ENCODE results near the gene TSPAN9.

Gene TSPAN9

DNA sequence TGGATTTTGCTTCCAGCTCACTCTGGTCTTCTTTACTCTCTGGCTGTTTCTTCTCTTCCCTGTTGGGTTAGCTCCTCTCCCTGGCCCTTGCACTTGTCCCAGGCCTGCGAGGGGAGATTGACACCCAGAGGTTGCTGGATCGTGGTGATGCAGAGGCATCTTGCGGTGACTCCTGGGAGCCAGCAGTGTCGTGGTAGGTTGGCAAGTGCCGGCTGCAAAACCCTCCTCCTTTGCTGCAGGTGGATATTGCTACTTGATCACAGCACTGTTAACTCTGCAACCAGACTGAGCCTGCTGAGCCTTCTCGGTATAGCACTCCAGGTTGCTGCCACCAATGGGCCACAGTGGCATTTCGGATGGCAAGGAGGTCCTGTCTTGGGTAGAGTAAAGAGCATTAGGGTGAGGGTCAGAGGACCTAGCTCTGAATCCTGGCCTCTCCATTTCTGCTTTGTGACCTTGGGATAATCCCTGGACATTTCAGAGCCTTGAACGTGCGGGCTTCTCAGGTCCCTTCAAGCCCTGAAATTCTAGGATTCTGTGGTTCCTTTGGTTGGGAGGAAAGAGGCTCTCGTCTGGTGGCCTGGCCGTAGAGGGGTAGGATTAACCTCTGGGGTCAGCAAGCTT is 87.4 kb downstream of the TSPAN9 start:
- no peak for DNase-seq (ENCODE audit: low read depth in 3 of 3)

DNA sequence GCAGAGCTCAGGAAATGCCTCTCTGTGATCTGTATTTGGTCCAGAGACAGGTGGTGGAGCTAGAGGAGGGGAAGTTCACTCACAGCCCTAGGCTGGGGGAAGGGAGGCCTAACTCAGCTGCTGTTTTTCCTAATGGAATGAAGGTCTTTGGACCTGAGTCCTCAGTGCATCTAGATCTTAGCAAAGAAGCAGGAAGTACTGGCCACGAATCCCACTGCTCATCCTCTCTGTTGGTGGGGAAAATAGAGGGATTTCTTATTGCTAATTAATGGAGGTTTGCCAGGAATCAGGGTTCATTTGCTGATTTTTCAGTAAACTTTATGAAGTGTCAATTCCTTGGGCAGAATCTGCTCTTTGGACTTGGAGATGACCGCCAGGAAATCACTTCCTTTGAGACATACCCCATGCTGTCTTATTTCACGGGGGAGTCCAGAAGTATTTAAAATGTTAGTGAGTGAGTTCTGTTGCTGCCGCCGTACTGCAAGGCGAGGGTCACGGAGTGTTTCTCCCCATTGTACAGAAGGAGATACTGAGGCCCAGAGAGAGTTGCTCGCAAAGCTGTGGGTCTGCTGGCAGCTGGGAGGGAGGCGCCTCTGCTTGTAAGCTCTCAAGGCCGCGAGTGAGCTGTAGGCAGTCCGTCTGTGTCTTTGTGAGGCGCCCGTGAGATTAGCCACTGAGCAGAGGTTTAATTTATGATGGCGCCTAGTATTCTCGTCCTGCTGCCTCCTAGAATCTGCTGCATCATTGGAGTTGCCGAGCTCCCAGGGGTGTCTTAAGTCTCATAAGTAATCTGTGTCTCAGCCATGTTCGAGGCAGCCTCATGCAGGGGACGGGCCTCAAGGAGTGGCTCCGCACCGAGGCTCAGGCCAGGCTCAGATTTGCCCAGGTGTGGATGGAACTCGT is 88.2 kb downstream of the TSPAN9 start:
- no peak for DNase-seq (ENCODE audit: low read depth in 3 of 3)

DNA sequence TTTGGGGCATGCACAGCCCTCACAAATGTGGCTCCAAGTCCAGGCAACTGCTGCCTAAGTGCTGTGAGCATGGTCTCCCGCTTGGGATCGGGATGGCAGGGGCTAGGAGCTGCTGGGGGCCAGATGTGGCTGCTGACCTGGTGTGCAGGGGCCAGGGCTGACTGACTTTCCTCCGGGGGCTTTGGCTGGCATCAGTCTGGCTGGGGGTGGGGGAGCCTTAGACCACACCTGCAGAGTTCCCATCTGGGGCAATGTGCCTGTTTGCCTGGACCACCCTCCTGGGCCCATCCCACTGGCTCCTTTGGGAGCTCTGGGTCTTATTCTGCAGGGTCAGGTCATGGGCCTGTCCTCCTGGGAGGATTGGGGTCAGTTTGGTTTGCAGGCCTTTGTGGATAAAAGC is 90.5 kb downstream of the TSPAN9 start:
- no peak for DNase-seq (ENCODE audit: low read depth in 3 of 3)

DNA sequence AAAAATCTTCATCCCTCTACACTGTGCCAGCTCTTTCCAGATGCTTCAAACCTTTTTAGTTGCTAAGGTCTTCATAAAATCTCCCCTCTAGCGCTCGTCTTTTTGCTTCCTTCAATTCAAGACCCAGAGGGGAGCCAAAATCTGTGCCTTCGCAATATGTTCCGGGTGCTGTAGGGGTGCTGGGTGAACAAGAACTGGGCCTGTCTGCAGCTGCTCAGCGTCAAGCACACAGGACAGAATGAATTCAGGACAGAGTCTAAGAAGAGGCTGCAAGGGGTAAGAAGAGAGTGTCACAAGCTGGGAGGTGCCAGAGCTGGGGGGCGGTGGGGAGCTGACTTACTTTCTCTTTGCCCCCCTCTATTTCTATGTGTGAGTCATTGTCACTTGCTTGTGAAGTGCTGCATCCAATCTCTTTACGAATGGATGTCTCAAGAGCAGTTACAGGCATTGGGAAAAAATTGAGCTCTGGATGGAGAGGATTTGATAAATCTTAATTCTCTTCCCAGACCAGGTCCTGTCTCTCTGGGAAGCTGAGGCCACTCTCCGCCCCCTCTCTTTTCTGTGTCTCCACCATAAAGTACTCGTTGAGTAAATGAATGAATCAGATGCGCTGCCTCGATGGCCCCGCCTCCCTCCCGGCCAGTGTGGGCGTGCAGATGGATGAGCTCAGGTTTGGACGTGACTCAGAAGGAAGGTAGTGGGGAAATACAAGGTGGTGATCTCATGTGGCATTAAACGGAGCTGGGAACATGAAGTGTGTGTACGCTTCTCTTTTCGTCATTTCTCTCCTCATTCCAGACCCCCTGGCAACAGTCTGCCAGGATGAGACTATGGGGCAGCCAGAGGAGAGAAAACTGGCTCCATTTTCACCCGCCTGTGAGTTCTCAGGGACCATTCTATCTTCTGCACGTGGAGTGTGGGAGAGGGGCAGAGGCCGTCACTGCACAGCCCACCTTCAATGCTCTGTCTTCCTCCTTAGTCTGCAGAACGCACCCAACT is 91.3 kb downstream of the TSPAN9 start:
- no peak for DNase-seq (ENCODE audit: low read depth in 3 of 3)

DNA sequence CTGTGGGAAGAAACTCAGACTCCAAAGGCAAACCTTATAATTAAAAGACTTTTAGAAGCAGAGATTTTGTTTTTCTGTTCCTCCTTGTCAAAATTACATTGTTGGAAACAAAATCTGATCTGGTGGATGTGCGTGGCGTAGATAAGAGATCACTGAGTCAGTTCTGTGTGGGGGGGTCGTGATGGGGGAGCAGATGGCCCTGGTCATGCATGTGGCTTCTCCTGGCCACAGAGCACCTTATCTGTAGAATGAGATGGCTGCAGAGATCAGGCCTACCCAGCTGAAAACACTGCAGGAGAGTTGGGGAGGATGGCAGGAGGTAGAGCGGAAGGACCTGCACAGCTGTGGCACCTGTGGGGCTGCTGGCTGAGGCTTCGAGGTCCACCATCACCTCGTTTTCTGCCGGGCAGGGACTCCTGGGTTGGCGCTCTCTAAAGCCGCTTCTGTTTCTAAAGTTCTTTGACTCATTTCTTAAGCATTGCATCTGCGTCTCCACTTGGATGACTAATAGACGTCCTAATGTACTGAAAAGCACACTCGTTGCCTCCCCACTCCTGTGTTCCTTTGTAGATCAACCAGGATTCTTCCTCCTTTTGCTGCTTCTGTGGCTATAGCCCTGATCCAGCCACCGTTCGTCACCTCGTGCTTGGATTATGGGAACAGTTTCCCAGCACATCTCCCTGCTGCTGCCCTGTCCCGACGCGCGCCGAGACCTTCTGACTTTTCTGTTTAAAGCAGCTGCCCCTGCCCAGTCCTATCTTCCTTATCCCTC is 93.4 kb downstream of the TSPAN9 start:
- DNase-seq (ENCODE audit: low read depth in 3 of 3): no peak

DNA sequence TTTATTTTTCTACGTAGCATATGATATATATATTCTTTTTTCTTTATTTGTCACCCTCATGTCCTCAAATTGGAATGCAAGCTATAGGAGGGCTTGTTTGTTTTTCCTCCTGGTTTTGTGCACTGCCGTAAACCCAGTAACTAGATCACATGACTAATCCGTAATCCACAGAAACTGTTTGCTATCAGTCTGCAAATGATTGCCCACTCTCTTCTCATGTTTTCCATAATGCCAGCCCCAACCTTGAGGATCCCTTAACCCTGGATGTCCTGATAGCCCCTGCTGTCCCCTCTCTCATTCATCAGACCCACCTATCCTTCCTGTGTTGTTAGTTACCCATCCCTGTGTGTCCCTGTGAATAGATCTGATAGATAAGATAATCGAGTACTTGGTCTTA is 94.0 kb downstream of the TSPAN9 start:
- DNase-seq (ENCODE audit: low read depth in 3 of 3): no peak

DNA sequence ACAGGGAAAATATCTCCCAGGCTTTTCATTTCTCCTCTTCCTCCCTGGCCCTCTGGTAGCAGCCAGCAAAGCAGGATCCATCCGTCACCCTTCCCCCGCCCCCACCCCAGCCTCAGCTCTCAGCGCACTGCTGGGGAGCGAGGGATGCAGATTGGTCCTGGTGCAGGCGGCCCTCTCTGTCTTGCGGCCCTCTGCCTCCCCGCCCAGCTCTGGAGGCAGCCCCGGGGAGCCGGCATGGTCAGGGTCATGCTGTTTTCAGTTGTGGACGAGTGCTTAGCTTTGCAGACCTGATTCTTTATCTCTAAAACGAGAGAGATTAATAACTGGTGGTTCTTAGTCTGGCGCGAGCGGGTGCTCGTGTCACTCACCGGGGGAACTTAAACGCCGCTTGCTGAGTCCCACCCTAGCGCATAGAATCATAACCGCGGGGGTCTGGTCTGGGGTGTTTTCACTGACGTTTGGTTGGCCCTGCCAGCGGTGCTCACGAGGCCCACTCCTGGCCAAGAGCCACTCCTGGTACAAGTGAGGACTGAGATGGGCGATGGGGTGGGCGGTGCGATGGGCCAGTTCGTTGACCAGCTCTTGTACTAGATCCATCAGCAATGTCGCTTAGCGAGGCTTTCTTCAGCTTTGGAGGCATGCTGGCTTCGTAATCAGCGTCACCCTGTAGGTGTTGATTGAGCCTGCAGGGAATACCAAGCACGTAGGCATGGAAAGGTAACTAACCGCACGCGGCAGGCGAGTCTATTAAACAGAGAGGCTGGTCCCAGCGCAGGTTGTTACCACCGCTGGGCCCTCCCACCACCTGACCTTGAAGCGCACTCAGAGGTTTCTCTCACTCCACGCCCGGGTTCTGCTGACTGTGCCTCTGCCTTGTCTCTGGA is 95.2 kb downstream of the TSPAN9 start:
- no peak for DNase-seq (ENCODE audit: low read depth in 3 of 3)

DNA sequence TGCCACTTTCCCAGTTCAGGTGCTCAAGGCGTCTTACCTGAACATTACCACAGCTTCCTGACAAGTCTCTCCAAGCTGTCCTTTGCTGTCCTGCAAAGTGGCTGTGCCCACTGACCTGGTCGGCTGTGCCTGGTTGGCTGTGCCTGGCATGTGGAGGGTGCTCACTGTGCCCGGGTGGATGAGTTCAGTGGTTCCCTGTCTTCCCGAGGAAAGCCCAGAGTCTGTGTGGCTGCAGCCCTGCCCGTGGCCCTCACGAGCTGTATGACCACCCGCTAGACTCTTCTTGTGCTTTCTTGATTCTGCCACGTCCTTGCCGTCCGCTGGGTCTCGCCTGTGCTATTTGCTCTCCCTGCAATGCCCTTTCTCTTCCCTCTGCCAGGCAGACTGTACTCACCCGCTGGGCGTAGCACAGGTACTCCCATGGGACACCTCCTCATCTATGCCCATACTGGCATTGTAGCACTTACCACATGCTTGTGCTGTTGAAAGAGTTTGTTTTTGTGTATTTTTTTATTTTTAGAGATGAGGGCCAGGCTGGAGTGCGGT is 95.9 kb downstream of the TSPAN9 start:
- no peak for DNase-seq (ENCODE audit: low read depth in 3 of 3)

DNA sequence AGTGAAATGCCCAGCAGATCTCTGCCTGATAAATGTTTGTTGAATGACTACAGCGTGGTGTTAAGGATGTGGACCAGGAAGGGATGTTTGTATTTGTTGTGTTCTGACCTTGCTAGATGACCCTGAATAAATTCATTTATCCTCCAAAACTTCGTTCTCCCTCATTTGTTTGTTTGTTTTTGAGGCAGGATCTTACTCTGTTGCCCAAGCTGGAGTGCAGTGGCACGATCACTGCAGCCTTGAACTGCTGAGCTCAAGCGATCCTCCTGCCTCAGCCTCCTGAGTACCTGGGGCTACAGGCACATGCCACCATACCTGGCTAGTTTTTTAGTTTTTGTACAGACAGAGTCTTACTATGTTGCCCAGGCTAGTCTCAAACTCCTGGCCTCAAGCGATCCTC is 96.7 kb downstream of the TSPAN9 start:
- DNase-seq (ENCODE audit: low read depth in 3 of 3): no peak

DNA sequence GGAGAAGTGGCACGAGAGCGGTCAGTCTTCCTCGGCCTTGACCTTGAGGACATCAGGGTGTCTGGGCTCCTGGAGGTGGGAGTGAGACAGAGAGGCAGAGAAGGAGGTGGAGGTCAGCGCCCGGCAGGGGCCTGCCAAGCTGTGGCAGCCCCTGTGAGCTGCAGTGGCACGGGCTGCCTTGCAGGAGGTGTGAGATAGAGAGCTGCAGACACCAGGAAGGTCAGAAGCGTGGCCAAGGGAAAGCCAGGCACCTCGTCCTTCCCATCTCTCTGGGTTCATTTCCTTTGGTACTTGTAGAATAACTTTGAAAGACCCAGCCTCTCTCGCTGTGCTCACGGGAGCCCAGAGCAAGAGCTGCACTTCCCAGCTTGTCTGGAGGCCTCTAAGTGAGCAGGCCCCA is 98.1 kb downstream of the TSPAN9 start:
- DNase-seq (ENCODE audit: low read depth in 3 of 3): no peak

DNA sequence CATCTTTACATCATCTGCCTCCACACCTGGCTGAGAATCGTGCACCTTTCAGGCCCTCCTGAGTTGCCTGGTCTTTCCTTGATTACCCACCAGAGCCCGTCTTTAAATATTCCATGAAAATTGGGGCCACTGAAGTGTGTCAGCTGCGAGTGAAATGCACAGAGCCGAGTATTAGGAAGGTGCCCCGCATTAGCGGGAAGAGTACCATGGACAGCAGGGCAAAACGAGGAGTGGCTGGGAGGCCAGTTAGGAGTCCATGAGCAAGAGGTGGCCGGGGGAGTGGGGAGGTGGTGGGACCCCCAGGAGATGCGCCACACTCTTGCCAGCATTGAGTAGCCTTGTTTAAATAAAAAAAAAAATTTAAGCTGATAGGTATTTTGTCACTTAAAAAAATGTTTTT is 99.6 kb downstream of the TSPAN9 start:
- DNase-seq (ENCODE audit: low read depth in 3 of 3): no peak

DNA sequence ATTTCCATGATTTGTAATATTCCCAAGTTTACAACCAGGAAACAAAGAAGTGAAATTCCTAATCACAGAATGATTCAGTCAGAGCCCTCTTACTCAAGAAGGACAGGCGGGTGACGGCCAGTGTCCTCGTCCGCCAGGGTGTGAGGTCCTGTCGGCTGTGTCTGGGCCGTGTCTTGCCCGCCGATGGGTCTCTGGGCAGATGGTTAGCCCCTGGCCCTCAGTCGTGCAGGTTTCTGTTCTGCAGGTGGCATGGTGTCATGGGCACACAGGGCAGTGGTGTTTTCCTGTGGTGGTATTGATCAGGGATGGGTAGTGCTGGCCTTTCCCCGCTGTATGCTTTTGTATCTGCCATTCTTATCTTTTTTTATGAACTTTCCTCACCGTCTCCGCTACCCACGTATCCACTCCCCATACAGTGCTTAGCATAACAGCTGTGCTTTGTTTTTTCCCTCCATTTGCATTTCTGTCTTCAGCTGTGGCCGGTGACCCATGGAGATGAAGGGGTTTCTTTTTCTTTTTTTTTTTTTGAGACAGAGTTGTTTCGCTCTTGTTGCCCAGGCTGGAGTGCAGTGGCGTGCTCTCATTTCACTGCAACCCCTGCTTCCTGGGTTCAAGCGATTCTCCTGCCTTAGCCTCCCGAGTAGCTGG is 100.7 kb downstream of the TSPAN9 start:
- DNase-seq (ENCODE audit: low read depth in 3 of 3): no peak

DNA sequence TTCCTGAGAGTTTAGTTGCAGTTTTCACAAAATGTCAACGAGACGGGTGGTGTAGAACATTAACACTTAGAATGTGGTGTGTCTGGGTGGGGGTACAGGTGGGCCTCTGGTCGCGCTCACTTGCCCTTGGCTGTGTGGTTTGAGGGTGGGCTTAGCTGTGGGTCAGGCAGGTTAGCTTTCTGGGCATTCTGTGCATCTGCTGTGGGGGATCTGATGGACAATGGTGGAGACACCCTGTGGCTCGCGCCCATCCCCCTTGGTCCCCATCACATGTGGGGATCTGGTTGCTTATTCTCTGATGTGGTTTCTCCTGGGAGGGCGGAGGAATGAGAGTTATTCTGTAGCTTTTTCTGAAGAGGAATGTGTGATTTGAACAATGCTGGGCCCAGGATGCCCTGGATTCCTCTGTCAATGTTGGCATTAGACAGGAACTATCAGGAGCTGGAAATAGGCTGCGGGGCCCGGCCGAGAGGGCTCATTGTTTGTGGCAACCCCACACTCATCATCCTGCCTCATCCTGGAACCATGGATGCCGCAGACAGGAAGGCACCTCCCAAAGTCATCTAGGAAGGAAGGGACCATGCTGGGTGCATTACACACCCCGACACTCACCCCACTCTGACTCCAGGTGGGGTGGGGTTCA is 101.6 kb downstream of the TSPAN9 start:
- DNase-seq (ENCODE audit: low read depth in 3 of 3): no peak

DNA sequence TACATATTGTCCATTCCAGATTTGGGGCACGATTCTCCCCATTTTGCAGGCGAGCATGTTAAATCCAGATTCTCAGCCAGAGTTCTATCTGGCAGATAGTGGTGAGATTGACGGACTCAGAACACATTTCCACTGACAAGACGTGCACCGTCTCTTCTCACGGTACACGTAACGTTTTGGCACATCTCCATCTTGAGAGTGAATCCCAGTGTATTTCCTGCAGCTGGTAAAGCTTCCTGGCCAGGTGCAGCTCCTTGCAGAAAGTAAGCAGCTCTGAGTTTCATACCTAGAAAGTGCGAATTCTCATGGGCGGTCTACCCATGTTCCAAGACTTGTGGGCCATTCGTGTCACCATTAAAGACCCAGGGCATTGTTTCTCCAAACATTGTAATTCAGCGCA is 102.6 kb downstream of the TSPAN9 start:
- no peak for DNase-seq (ENCODE audit: low read depth in 3 of 3)

DNA sequence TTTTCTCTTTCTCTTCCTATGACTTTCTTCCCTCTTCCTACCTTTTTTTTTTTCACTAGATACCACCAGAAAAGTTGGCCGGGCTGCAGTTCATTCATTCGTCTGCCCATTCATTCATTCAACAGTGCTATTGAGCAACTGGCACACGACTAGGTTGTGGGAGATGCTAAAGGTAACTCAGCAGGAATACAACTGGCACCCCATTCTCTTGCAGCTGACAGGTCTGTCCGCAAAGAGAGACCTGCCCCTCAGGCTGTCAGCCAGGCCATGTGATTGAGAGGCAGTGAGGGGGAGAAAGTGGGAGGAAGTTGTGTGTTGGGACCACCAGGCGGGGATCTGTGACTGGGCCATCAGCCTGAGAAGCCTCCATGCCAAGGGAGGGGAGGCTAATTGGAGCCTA is 105.2 kb downstream of the TSPAN9 start:
- DNase-seq (ENCODE audit: low read depth in 3 of 3): no peak

DNA sequence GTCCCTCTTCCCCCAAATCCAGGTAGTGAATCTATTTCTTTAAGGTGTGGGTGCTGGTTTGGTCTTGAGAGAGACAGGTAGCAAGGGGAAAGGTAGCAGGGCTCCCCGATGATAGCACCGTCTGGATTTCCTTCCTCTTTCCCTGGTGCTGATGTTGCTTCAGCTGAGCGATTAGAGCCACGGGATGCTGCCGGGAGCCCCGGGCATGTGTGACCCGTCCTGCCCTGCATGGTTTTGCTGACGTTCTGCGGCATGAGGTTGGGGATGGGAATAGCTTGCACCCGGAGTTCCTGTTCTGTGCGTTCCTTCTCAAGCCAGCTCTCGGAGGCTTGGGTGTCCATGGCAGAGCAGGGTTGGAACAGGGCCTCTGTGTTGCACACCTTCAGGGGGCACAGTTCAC is 107.3 kb downstream of the TSPAN9 start:
- no peak for DNase-seq (ENCODE audit: low read depth in 3 of 3)

DNA sequence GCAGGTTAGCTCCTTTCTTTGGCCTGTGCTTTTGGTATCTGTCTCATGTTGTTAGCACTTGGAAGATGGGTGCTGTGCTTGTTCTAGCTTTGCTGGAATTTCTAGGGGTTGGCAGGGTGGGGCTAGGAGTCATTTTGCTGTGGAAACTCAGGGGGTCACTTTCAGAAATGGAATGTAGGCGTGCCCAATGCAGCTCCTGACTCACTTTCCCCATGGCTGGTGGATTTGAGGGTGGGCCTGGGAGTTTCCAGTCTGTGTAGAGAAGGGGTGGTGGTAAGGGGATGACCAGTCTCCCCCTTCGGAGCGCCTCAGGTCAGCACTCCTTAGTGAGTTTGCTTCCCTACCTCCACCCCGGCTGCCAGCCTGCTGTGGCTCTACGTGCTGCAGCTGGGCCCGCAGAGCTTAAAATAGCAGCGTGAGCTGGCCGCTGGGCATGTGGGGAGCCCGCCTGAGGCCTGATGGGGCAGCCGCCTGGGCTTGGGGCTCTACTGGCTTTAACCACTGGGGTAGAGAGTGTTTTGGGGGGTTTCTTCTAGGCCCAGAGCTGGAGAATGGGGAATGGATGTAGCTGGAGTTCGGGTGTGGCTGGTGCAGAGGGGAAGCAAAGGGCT is 108.2 kb downstream of the TSPAN9 start:
- no peak for DNase-seq (ENCODE audit: low read depth in 3 of 3)

DNA sequence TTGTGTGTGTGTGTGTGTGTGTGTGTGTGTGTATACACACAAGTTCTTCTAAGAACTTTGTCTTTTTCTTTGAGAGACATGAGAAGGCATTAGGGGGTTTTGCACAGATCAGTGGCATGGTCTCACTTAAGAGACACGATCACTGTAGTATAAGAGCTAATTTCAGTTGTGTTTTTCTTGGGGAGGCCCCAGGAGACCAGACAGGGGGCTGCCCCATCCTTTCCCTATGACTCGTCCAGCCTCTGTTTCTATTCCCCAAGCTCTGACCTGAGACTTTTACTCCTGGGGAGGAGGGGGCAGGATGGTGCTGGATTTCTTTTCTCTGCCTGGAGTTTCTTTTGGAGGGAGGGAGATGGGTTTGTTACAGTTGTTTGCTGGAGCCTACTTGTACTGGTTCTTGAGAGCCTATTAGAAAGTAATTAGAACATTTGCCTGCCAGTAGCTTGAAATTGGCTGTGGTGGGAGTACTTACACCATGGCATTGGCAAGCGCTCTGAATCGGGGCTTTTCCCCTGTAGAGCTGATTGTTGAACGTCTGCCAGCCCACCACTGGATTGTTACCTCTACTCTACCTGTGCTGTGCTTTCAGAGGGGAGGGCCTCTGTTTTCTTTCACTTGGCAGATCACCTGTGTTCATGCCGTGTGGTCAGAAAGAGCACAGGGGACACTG is 109.5 kb downstream of the TSPAN9 start:
- DNase-seq (ENCODE audit: low read depth in 3 of 3): no peak

All from stimulated activated CD4-positive, alpha-beta T cell treated with anti-CD3 and anti-CD28 coated beads, TNF-alpha, amount 100 ng/mL, for 4 hours (primary cell).